ENCODE results near the gene MAPK9. TPM values are rescaled to one million over a fixed set of nuclear protein-coding genes. Genes with fewer than 3 reads are reported as not detected.
"Not testable (repeated sequence)": the region's sequence is repeated elsewhere in the genome, so short reads cannot be mapped to it uniquely, and the experiment has no call there.

MAPK9 gene
- total and polyA plus RNA-seq, 2 experiments from 2014 or later = 30.6 to 37.0 TPM

GRCh38 chr5:180304016-180304292 is 12.1 kb upstream of the MAPK9 start:
- H3K27ac ChIP-seq = no peak overlapping the region
- TF ChIP-seq CTCF (IDR thresholded peaks at IDR 0.05; ENCODE audit: low read depth, low read length) = no peak
- no peaks in the 10 kb centered on the region for H3K9me3 ChIP-seq (ENCODE audit: low read depth)
- no peak overlapping the region for H3K4me3 ChIP-seq
- H3K36me3 ChIP-seq = peaks cover 24% of the 10 kb centered on the region
- H3K27me3 ChIP-seq = no peaks in the 10 kb centered on the region
- no peaks in the 10 kb centered on the region for H3K4me1 ChIP-seq (ENCODE audit: low read depth)
- DNase-seq (ENCODE audit: low read depth in 1 of 2, low spot score in 1 of 2) = no peak

- no peak overlapping the region for H3K27ac ChIP-seq
- no peaks in the 10 kb centered on the region for H3K4me1 ChIP-seq (ENCODE audit: low read depth)
- no peak for DNase-seq (ENCODE audit: low read depth in 1 of 2, low spot score in 1 of 2)
- TF ChIP-seq CTCF (IDR thresholded peaks at IDR 0.05; ENCODE audit: low read depth, low read length) = no peak
- no peaks in the 10 kb centered on the region for H3K9me3 ChIP-seq (ENCODE audit: low read depth)
- H3K4me3 ChIP-seq = no peak overlapping the region
- no peaks in the 10 kb centered on the region for H3K27me3 ChIP-seq
- peaks cover 24% of the 10 kb centered on the region for H3K36me3 ChIP-seq
These were observed 11.5 kb upstream of the MAPK9 start for GRCh38 chr5:180303226-180304015.

GRCh38 chr5:180302256-180302655 is 10.4 kb upstream of the MAPK9 start:
- Histone ChIP-seq H3K9me3 (ENCODE audit: low read depth) (no peaks in the 10 kb centered on the region), H3K27me3 (no peaks in the 10 kb centered on the region), H3K36me3 (peaks cover 24% of the 10 kb centered on the region), H3K27ac (no peak overlapping the region), H3K4me1 (ENCODE audit: low read depth) (no peaks in the 10 kb centered on the region), H3K4me3 (no peak overlapping the region)
- no peak for DNase-seq (ENCODE audit: low read depth in 1 of 2, low spot score in 1 of 2)
- no peak for TF ChIP-seq CTCF (IDR thresholded peaks at IDR 0.05; ENCODE audit: low read depth, low read length)

GRCh38 chr5:180301253-180301652 is 9.4 kb upstream of the MAPK9 start:
- Histone ChIP-seq H3K9me3 (ENCODE audit: low read depth) (no peaks in the 10 kb centered on the region), H3K27me3 (no peaks in the 10 kb centered on the region), H3K36me3 (peaks cover 23% of the 10 kb centered on the region), H3K4me3 (no peak overlapping the region), H3K4me1 (ENCODE audit: low read depth) (no peaks in the 10 kb centered on the region), H3K27ac (no peak overlapping the region)
- TF ChIP-seq CTCF (IDR thresholded peaks at IDR 0.05; ENCODE audit: low read depth, low read length) = no peak
- no peak for DNase-seq (ENCODE audit: low read depth in 1 of 2, low spot score in 1 of 2)

- TF ChIP-seq CTCF (IDR thresholded peaks at IDR 0.05; ENCODE audit: low read depth, low read length) = no peak
These were observed 7.6 kb upstream of the MAPK9 start for GRCh38 chr5:180299526-180299925.

GRCh38 chr5:180299014-180299413 is 7.1 kb upstream of the MAPK9 start:
- not testable (repeated sequence) for H3K4me3 ChIP-seq; H3K27ac ChIP-seq; DNase-seq (ENCODE audit: low read depth in 1 of 2, low spot score in 1 of 2); H3K27me3 ChIP-seq; H3K9me3 ChIP-seq (ENCODE audit: low read depth); H3K4me1 ChIP-seq (ENCODE audit: low read depth)
- H3K36me3 ChIP-seq = peaks cover 20% of the 10 kb centered on the region

More at GRCh38 chr5:180299526-180299925, 7.6 kb upstream of the MAPK9 start:
- H3K9me3 ChIP-seq (ENCODE audit: low read depth) = no peaks in the 10 kb centered on the region
- H3K27ac ChIP-seq = no peak overlapping the region
- peaks cover 20% of the 10 kb centered on the region for H3K36me3 ChIP-seq
- no peaks in the 10 kb centered on the region for H3K4me1 ChIP-seq (ENCODE audit: low read depth)
- no peak for DNase-seq (ENCODE audit: low read depth in 1 of 2, low spot score in 1 of 2)
- H3K27me3 ChIP-seq = no peaks in the 10 kb centered on the region
- H3K4me3 ChIP-seq = no peak overlapping the region
